Activated B cell treated with CpG ODN at 0.5 μM for 24 hours (primary cell): ENCODE measurements around the gene MYCBP. TPM values are rescaled to one million over a fixed set of nuclear protein-coding genes. Genes with fewer than 3 reads are reported as not detected.

Experiments
- ATAC-seq: fragments of 200-7000 bp; cut with Tn5 transposase; one replicate; pipeline ENCODE4 v1.10.0; 2021; ENCODE audit warnings: low read depth, mild to moderate bottlenecking, moderate library complexity
- CTCF ChIA-PET: fragments of 350-600 bp; sonication (Branson Sonifier 250); formaldehyde crosslinking; loops from one replicate; lab custom pipeline; 2021; ENCODE audit warnings: antibody characterized with exemption; lab: Charles Lee
- POLR2A ChIA-PET: fragments of 350-600 bp; sonication (Branson Sonifier 250); formaldehyde crosslinking; loops from one replicate; lab custom pipeline; 2021; ENCODE audit warnings: antibody characterized with exemption; lab: Charles Lee
- DNase-seq: peaks from one replicate; pipeline ENCODE4 v3.0.0; 2022
- H3K27ac Mint-ChIP-seq: one replicate; pipeline ENCODE4 v1.8.0; 2020; ENCODE audit warnings: mixed read lengths
- H3K27me3 Mint-ChIP-seq: one replicate; pipeline ENCODE4 v1.8.0; 2021; ENCODE audit warnings: mixed read lengths
- H3K36me3 Mint-ChIP-seq: one replicate; pipeline ENCODE4 v1.8.0; 2021; ENCODE audit warnings: low read depth, mixed read lengths
- H3K4me1 Mint-ChIP-seq: one replicate; pipeline ENCODE4 v1.8.0; 2021; ENCODE audit warnings: mixed read lengths
- H3K4me3 Mint-ChIP-seq: one replicate; pipeline ENCODE4 v1.8.0; 2020; ENCODE audit warnings: mild to moderate bottlenecking, mixed read lengths
- H3K9me3 Mint-ChIP-seq: one replicate; pipeline ENCODE4 v1.8.0; 2020; ENCODE audit warnings: mixed read lengths
- intact Hi-C: fragments of 100-400 bp; cut with micrococcal nuclease; formaldehyde crosslinking; loops from one replicate; pipeline ENCODE4 v1.15.1; 2024
- total RNA-seq: library from RNA; stranded (reverse); gene quantifications from 2 replicates; pipeline ENCODE4 v1.2.3, GENCODE V29; 2022
- TF ChIP-seq, protein P1 (sequence below): fragments of 200-600 bp; IDR thresholded peaks from one replicate; pipeline ENCODE4 v1.8.0; 2022; ENCODE audit warnings: antibody characterized with exemption, mild to moderate bottlenecking

The MYCBP gene
- total RNA-seq, 1 donor from 2014 or later: 18.6 TPM

- Mint-ChIP-seq H3K9me3 (no peaks in the 10 kb centered on the region), H3K27ac (no peak overlapping the region), H3K4me1 (peaks cover 17% of the 10 kb centered on the region), H3K4me3 (no peak overlapping the region), H3K36me3 (no peaks in the 10 kb centered on the region), H3K27me3 (peaks cover 59% of the 10 kb centered on the region)
- ChIA-PET POLR2A (no interaction called here), CTCF (interaction anchor here (1.3 kb wide), 1 partner anchor 14 kb away, joined by 3 read pairs; no protein-coding TSS in a partner anchor)
- ATAC-seq (no peak), DNase-seq (no peak)
- intact Hi-C loops: no loop called here
- TF ChIP-seq, protein P1, sequence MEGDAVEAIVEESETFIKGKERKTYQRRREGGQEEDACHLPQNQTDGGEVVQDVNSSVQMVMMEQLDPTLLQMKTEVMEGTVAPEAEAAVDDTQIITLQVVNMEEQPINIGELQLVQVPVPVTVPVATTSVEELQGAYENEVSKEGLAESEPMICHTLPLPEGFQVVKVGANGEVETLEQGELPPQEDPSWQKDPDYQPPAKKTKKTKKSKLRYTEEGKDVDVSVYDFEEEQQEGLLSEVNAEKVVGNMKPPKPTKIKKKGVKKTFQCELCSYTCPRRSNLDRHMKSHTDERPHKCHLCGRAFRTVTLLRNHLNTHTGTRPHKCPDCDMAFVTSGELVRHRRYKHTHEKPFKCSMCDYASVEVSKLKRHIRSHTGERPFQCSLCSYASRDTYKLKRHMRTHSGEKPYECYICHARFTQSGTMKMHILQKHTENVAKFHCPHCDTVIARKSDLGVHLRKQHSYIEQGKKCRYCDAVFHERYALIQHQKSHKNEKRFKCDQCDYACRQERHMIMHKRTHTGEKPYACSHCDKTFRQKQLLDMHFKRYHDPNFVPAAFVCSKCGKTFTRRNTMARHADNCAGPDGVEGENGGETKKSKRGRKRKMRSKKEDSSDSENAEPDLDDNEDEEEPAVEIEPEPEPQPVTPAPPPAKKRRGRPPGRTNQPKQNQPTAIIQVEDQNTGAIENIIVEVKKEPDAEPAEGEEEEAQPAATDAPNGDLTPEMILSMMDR: no peak
Observed at GRCh38 chr1:38820860-38821259, 52.3 kb downstream of the MYCBP start.

- H3K4me1 Mint-ChIP-seq: peaks cover 21% of the 10 kb centered on the region
- ChIA-PET POLR2A (interaction anchor here (0.8 kb wide), 1 partner anchor 345 kb away, joined by 5 read pairs; no protein-coding TSS in a partner anchor), CTCF (interaction anchor here (1.4 to 1.5 kb wide), 3 partner anchors 8 to 20 kb away, joined by 4 read pairs; no protein-coding TSS in a partner anchor)
- H3K9me3 Mint-ChIP-seq: no peaks in the 10 kb centered on the region
- no peaks in the 10 kb centered on the region for H3K36me3 Mint-ChIP-seq
- H3K4me3 Mint-ChIP-seq: no peak overlapping the region
- DNase-seq (no peak), ATAC-seq (no peak)
- intact Hi-C loops: loop anchor here (5.0 kb wide), 2 partner anchors 212 to 777 kb away; no protein-coding TSS in a partner anchor
- H3K27ac Mint-ChIP-seq: no peak overlapping the region
- TF ChIP-seq, protein P1: no peak
- peaks cover 63% of the 10 kb centered on the region for H3K27me3 Mint-ChIP-seq
Observed at GRCh38 chr1:38819516-38819915, 53.6 kb downstream of the MYCBP start.

GRCh38 chr1:38819040-38819439 is 54.1 kb downstream of the MYCBP start:
- DNase-seq (no peak), ATAC-seq (no peak)
- CTCF ChIA-PET: interaction anchor here (0.8 to 1.5 kb wide), 4 partner anchors 8 to 20 kb away, joined by 4 read pairs; no protein-coding TSS in a partner anchor
- Mint-ChIP-seq H3K36me3 (no peaks in the 10 kb centered on the region), H3K4me1 (peaks cover 21% of the 10 kb centered on the region), H3K27me3 (peaks cover 64% of the 10 kb centered on the region), H3K4me3 (no peak overlapping the region), H3K9me3 (no peaks in the 10 kb centered on the region), H3K27ac (no peak overlapping the region)
- POLR2A ChIA-PET: interaction anchor here (0.8 kb wide), 1 partner anchor 344 kb away, joined by 5 read pairs; no protein-coding TSS in a partner anchor
- intact Hi-C loops: loop anchor here (5.0 kb wide), 2 partner anchors 212 to 777 kb away; no protein-coding TSS in a partner anchor
- TF ChIP-seq, protein P1: no peak

- peaks cover 21% of the 10 kb centered on the region for H3K4me1 Mint-ChIP-seq
- H3K36me3 Mint-ChIP-seq: no peaks in the 10 kb centered on the region
- H3K27me3 Mint-ChIP-seq: peaks cover 67% of the 10 kb centered on the region
- POLR2A ChIA-PET: interaction anchor here (0.8 kb wide), 1 partner anchor 344 kb away, joined by 5 read pairs; no protein-coding TSS in a partner anchor
- no peak overlapping the region for H3K27ac Mint-ChIP-seq
- CTCF ChIA-PET: interaction anchor here (0.8 to 1.5 kb wide), 3 partner anchors 8 to 19 kb away, joined by 4 read pairs; no protein-coding TSS in a partner anchor
- ATAC-seq (peak; percentile 72), DNase-seq (peak; percentile 64)
- H3K4me3 Mint-ChIP-seq: no peak overlapping the region
- H3K9me3 Mint-ChIP-seq: no peaks in the 10 kb centered on the region
- TF ChIP-seq, protein P1: no peak
- intact Hi-C loops: loop anchor here (5.0 kb wide), 2 partner anchors 211 to 776 kb away; no protein-coding TSS in a partner anchor
Observed at GRCh38 chr1:38818175-38818976, 54.8 kb downstream of the MYCBP start.
